Breast epithelium (tissue), 4 donors: Measurements from ENCODE around the gene TRIM7. TPM values are rescaled to one million over a fixed set of nuclear protein-coding genes. Genes with fewer than 3 reads are reported as not detected.

Experiments used
- DNase-seq, 2 donors: peaks; one replicate each; pipeline ENCODE4 v3.0.0-alpha.2; 2019; ENCODE audit warnings: low spot score in 2 of 2
- H3K27ac ChIP-seq, 2 donors: fragments of 200-600 bp; sonication (generic) in 1 of 2; one replicate each; pipeline ENCODE4 v1.5.1; 2016 to 2019; ENCODE audit warnings: mild to moderate bottlenecking in 1 of 2
- H3K27me3 ChIP-seq, 2 donors: fragments of 200-600 bp; sonication (generic) in 1 of 2; one replicate each; pipeline versions ENCODE4 v1.5.1 to v1.6.0; 2017 to 2019; ENCODE audit warnings: control low read depth in 1 of 2, mild to moderate bottlenecking in 1 of 2
- H3K36me3 ChIP-seq: fragments of 200-600 bp; one replicate; pipeline ENCODE4 v1.5.1; 2019
- H3K4me1 ChIP-seq, 2 donors: fragments of 200-600 bp; sonication (generic); one replicate each; pipeline ENCODE4 v1.5.1; 2016 to 2019; ENCODE audit warnings: control low read depth in 1 of 2
- H3K4me3 ChIP-seq, 3 donors: fragments of 200-600 bp; sonication (generic); 1 replicate in 2 of 3; 2 replicates in 1 of 3; pipeline ENCODE4 v1.5.1; 2016 to 2019; ENCODE audit warnings: mild to moderate bottlenecking in 3 of 3, moderate library complexity in 2 of 3
- H3K9me3 ChIP-seq, 2 donors: fragments of 200-600 bp; sonication (generic) in 1 of 2; one replicate each; pipeline ENCODE4 v1.5.1; 2016 to 2019; ENCODE audit warnings: control low read depth in 1 of 2
- POLR2A ChIP-seq: fragments of 450-650 bp; IDR thresholded peaks from one replicate; pipeline ENCODE4 v1.6.1; 2016; ENCODE audit warnings: antibody characterized with exemption, mild to moderate bottlenecking, moderate library complexity
- POLR2AphosphoS5 ChIP-seq, 3 donors: sonication (generic); formaldehyde crosslinking; IDR thresholded peaks; one replicate each; pipeline ENCODE4 v1.6.1; 2017; ENCODE audit warnings: antibody characterized with exemption in 3 of 3
- intact Hi-C: fragments of 100-400 bp; cut with DNase I; formaldehyde crosslinking; loops from one replicate; pipeline ENCODE4 v1.15.1; 2023; ENCODE audit warnings: low total_unique reads
- total RNA-seq, 3 donors: library from RNA; depleted of rRNA; stranded (reverse); fragments of >200 nt; gene quantifications; one replicate each; pipeline ENCODE4 v1.1.0, GENCODE V29; 2016
- TF ChIP-seq, protein P1 (sequence below), 3 donors: fragments of 450-650 bp; IDR thresholded peaks; one replicate each; pipeline ENCODE4 v1.5.1; 2016 to 2017; ENCODE audit warnings: antibody characterized with exemption in 3 of 3, mild to moderate bottlenecking in 3 of 3, moderate library complexity in 3 of 3

TRIM7 gene
- total RNA-seq, 3 donors from 2014 or later, result 0.29 to 5.4 (median 5.2) TPM

DNA sequence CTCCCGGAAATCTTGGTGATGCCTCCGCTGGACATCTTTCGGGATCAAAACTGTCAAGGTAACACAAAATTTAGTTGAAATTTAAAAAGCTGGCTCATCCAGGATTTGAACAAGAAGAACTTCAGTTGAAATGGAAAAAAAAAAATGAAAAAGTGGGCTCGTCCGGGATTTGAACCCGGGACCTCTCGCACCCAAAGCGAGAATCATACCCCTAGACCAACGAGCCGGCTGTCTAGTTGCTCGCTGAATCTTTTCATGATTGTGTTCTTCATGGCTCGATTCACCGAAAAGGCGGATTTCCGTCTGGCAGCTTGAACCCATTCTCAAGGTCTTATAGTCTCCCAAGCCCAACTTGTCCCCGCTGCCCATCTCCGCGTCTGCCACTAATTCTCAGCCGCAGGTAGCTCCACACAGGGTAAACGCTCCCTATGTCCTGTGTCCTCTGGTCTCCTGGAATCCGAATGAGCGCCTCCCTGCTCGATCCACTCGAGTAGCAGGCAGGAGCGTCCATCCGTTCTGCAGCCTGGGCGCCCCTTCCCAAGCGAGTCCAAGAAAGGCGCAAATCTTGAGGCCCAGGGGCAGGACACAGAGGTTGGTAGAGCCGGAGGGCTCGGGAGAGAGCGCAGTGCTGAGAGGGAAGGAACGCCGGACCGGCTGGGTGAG is 16.2 kb downstream of the TRIM7 start:
- TF ChIP-seq POLR2AphosphoS5 (IDR thresholded peaks at IDR 0.05) (peak; percentile 34 to 61 (median 47)), POLR2A (no peak)
- Histone ChIP-seq H3K4me3 (peak overlapping the region; percentile 73 to 93 (median 86)), H3K27ac (peak overlapping the region; percentile 94), H3K36me3 (no peaks in the 10 kb centered on the region), H3K4me1 (peaks cover 0 to 7% of the 10 kb centered on the region in 2 donors), H3K27me3 (no peaks in the 10 kb centered on the region), H3K9me3 (no peaks in the 10 kb centered on the region)
- peak; percentile 85 for DNase-seq
- intact Hi-C loops, result no loop called here

DNA sequence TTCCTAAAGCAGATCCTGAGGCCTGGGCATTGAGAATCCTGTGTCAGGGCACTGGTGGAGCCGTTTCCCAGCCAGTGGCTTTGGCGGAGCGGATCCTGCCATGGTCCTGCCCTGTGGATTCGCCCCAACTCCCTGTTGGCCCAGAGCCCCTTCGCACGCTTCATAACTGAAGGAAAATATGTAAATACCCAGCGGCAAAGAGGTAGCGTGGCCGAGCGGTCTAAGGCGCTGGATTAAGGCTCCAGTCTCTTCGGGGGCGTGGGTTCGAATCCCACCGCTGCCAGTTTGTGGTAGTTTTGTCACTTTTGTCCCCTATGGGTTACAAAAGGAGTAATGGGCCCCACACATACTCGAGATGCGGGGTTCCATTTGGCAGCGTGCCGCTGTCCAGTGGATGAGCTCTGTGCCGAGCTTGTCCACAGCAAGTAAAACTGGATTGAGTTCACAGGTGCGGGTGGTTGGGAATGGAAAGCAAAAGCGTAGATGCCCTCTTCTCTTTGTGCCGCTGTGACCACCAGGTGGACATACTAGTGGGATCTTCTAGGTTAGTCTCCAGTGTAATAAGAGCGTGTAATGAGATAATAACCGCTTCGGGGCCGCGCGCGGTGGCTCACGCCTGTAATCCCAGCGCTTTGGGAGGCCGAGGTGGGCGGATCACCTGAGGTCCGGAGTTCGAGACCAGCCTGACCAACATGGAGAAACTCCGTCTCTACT is 17.3 kb downstream of the TRIM7 start:
- H3K4me3 ChIP-seq, result peak overlapping the region; percentile 73 to 93 (median 86)
- H3K27ac ChIP-seq, result peak overlapping the region; percentile 94
- DNase-seq, result peak; percentile 88
- no peaks in the 10 kb centered on the region for H3K27me3 ChIP-seq
- H3K36me3 ChIP-seq, result no peaks in the 10 kb centered on the region
- H3K9me3 ChIP-seq, result no peaks in the 10 kb centered on the region
- TF ChIP-seq, protein P1, sequence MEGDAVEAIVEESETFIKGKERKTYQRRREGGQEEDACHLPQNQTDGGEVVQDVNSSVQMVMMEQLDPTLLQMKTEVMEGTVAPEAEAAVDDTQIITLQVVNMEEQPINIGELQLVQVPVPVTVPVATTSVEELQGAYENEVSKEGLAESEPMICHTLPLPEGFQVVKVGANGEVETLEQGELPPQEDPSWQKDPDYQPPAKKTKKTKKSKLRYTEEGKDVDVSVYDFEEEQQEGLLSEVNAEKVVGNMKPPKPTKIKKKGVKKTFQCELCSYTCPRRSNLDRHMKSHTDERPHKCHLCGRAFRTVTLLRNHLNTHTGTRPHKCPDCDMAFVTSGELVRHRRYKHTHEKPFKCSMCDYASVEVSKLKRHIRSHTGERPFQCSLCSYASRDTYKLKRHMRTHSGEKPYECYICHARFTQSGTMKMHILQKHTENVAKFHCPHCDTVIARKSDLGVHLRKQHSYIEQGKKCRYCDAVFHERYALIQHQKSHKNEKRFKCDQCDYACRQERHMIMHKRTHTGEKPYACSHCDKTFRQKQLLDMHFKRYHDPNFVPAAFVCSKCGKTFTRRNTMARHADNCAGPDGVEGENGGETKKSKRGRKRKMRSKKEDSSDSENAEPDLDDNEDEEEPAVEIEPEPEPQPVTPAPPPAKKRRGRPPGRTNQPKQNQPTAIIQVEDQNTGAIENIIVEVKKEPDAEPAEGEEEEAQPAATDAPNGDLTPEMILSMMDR (IDR thresholded peaks at IDR 0.05), result peak in 2 of 3 donors; percentile 6 to 31
- TF ChIP-seq POLR2A (no peak), POLR2AphosphoS5 (IDR thresholded peaks at IDR 0.05) (peak; percentile 57 to 81 (median 74))
- intact Hi-C loops, result no loop called here
- peaks cover 0 to 3% of the 10 kb centered on the region in 2 donors for H3K4me1 ChIP-seq

DNA sequence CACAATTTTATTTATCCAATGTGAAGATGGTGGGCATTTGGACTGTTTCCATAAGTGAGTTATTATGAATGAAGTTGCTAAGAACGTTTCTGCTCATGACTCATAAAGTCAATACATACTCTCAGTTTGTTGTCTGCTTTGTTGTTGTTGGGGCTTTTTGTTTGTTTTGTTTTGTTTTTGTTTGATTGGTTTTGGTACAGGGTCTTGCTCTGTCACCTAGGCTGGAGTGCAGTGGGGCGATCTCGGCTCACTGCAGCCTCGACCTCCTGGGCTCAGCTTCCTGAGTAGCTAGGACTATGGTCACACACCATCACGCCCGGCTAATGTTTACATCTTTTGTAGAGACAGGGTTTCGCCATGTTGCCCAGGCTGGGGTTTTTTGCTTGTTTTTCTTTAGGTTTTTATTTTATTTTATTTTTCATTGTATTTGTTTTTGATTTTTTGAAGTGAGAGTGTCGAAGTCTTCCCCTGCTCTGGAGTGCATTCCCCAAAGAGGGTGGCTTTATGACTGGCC is 18.0 kb downstream of the TRIM7 start:
- Histone ChIP-seq H3K27ac (peak overlapping the region in 1 of 2 donors; percentile 94), H3K27me3 (no peaks in the 10 kb centered on the region), H3K36me3 (no peaks in the 10 kb centered on the region), H3K4me3 (peak overlapping the region in 2 of 3 donors; percentile 86 to 93), H3K4me1 (no peaks in the 10 kb centered on the region), H3K9me3 (no peaks in the 10 kb centered on the region)
- DNase-seq, result no peak
- intact Hi-C loops, result no loop called here
- no peak for TF ChIP-seq POLR2AphosphoS5 (IDR thresholded peaks at IDR 0.05)
- TF ChIP-seq, protein P1 (IDR thresholded peaks at IDR 0.05), result no peak
- TF ChIP-seq POLR2A, result no peak

DNA sequence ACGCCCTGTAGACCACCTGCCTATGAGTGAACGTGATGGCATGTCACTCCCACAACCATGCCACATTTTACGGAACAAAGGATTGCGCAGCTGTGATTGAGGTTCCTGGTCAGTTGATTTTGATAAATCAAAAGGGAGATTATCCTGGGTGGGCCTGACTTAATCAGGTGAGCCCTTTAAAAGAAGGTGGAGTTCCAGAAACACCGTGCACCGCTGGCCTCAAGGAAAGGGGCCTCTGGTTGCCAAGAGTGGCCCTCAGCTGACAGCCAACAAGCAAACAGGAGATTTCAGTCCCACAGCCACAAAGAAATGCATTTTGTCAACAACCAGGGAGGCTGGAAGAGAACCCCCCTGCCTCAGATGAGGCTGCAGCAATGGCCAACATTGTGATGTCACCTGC is 19.0 kb downstream of the TRIM7 start:
- no peak for DNase-seq
- Histone ChIP-seq H3K36me3 (no peaks in the 10 kb centered on the region), H3K27ac (no peak overlapping the region), H3K9me3 (no peaks in the 10 kb centered on the region), H3K4me1 (no peaks in the 10 kb centered on the region), H3K27me3 (no peaks in the 10 kb centered on the region), H3K4me3 (no peak overlapping the region)
- TF ChIP-seq POLR2AphosphoS5 (IDR thresholded peaks at IDR 0.05), result no peak
- TF ChIP-seq POLR2A, result no peak
- TF ChIP-seq, protein P1 (IDR thresholded peaks at IDR 0.05), result no peak
- intact Hi-C loops, result no loop called here

DNA sequence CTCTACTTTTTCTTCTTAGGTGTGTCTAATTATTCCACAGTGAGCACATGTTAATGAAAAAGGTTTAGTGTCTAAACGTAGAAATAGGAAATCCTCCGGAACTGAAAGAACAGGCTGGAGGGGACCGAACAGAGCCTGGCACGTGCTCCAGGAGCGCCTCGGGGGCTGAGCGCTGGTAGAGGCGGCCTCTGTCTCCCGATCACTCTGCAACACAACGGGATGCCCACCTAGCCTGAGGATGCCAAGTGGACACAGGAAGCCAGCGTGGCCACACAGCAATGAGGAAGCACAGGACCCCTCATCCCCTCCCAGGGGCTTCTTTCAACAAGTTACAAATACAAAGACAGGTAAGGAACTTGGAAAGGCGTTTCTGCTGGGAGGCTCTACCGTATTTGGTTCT is 19.4 kb downstream of the TRIM7 start:
- TF ChIP-seq POLR2A, result no peak
- TF ChIP-seq POLR2AphosphoS5 (IDR thresholded peaks at IDR 0.05), result no peak
- TF ChIP-seq, protein P1 (IDR thresholded peaks at IDR 0.05), result no peak
- H3K36me3 ChIP-seq, result no peaks in the 10 kb centered on the region
- DNase-seq, result no peak
- no peaks in the 10 kb centered on the region for H3K27me3 ChIP-seq
- no peaks in the 10 kb centered on the region for H3K4me1 ChIP-seq
- H3K27ac ChIP-seq, result no peak overlapping the region
- no peaks in the 10 kb centered on the region for H3K9me3 ChIP-seq
- H3K4me3 ChIP-seq, result no peak overlapping the region
- intact Hi-C loops, result no loop called here
